SK-N-SH (cell line): Measurements from ENCODE around the gene IQGAP2. TPM values are rescaled to one million over a fixed set of nuclear protein-coding genes. Genes with fewer than 3 reads are reported as not detected.

Experiments used
- CTCF ChIA-PET: fragments of 300-600, 350-600 bp; formaldehyde crosslinking; extraction: SDS; loops from one replicate; lab custom pipeline; 2021; lab: Yijun Ruan, JAX
- POLR2A ChIA-PET: fragments of 350-600 bp; sonication (Branson Sonifier 250); formaldehyde crosslinking; extraction: SDS; loops from one replicate; lab custom pipeline; 2020; ENCODE audit warnings: antibody characterized with exemption, inconsistent platforms; lab: Yijun Ruan, JAX
- DNase-seq: peaks from one replicate; pipeline ENCODE4 v3.0.0; 2012
- H2AFZ ChIP-seq: fragments of 200-600 bp; sonication (generic); 2 replicates; pipeline ENCODE4 v1.8.1; 2016; ENCODE audit warnings: antibody characterized with exemption, mild to moderate bottlenecking, low read depth
- H3F3A ChIP-seq: fragments of 200-600 bp; sonication (generic); replicated peaks from 2 replicates; pipeline ENCODE3; 2016; ENCODE audit warnings: antibody characterized with exemption, mild to moderate bottlenecking; ENCODE audit not compliant: insufficient read depth
- H3K27ac ChIP-seq, 2 experiments: fragments of 200-500 bp in 1 of 2; fragments of 200-600 bp in 1 of 2; sonication (Bioruptor generic) in 1 of 2; sonication (generic), shearing (Covaris generic) in 1 of 2; 2 replicates each; pipeline versions ENCODE4 v1.5.1 to v1.6.1; 2014 to 2016; ENCODE audit warnings: low read depth in 2 of 2, inconsistent platforms in 1 of 2, low read length in 1 of 2, mild to moderate bottlenecking in 1 of 2, mixed read lengths in 1 of 2
- H3K27me3 ChIP-seq: fragments of 200-600 bp; sonication (generic), shearing (Covaris generic); 2 replicates; pipeline ENCODE4 v1.6.1; 2016; ENCODE audit warnings: mixed run types; ENCODE audit not compliant: insufficient read depth
- H3K36me3 ChIP-seq, 2 experiments: fragments of 200-500 bp in 1 of 2; fragments of 200-600 bp in 1 of 2; sonication (Bioruptor generic) in 1 of 2; sonication (generic) in 1 of 2; replicated peaks in 1 of 2; 2 replicates each; pipeline versions ENCODE3 to v1.5.1; 2014 to 2016; ENCODE audit warnings: low read length in 1 of 2, mild to moderate bottlenecking in 1 of 2; ENCODE audit not compliant: insufficient read depth in 2 of 2, control insufficient read depth in 1 of 2
- H3K4me1 ChIP-seq, 2 experiments: fragments of 200-500 bp in 1 of 2; fragments of 200-600 bp in 1 of 2; sonication (Bioruptor generic) in 1 of 2; sonication (generic), shearing (Covaris generic) in 1 of 2; 2 replicates each; pipeline versions ENCODE4 v1.5.1 to v1.6.1; 2014 to 2016; ENCODE audit warnings: low read depth in 1 of 2, low read length in 1 of 2, mixed run types in 1 of 2; ENCODE audit not compliant: insufficient read depth in 2 of 2, control insufficient read depth in 1 of 2
- H3K4me2 ChIP-seq: fragments of 200-600 bp; sonication (generic), shearing (Covaris generic); 2 replicates; pipeline ENCODE4 v1.6.1; 2017; ENCODE audit warnings: mixed run types
- H3K4me3 ChIP-seq, 2 experiments: fragments of 200-500 bp in 1 of 2; fragments of 200-600 bp in 1 of 2; sonication (Bioruptor generic) in 1 of 2; sonication (generic), shearing (Covaris generic) in 1 of 2; 2 replicates each; pipeline versions ENCODE4 v1.5.1 to v1.8.1; 2014 to 2016; ENCODE audit warnings: low read depth in 2 of 2, inconsistent platforms in 1 of 2, low read length in 1 of 2, mild to moderate bottlenecking in 1 of 2, mixed read lengths in 1 of 2, moderate library complexity in 1 of 2
- H3K79me2 ChIP-seq: fragments of 200-600 bp; sonication (generic); 2 replicates; pipeline ENCODE4 v1.8.1; 2017; ENCODE audit warnings: mild to moderate bottlenecking; ENCODE audit not compliant: insufficient read depth
- H3K9ac ChIP-seq: fragments of 200-600 bp; sonication (generic); 2 replicates; pipeline ENCODE4 v1.6.1; 2017; ENCODE audit warnings: mixed run types
- H3K9me2 ChIP-seq: fragments of 200-600 bp; sonication (generic); 2 replicates; pipeline ENCODE4 v1.6.1; 2017; ENCODE audit warnings: mixed run types
- H3K9me3 ChIP-seq: fragments of 200-600 bp; sonication (generic); 2 replicates; pipeline ENCODE4 v1.6.1; 2017; ENCODE audit warnings: mixed run types, mild to moderate bottlenecking, moderate library complexity
- H4K20me1 ChIP-seq: fragments of 200-600 bp; sonication (generic); 2 replicates; pipeline ENCODE4 v1.6.1; 2017; ENCODE audit warnings: mild to moderate bottlenecking, mixed run types; ENCODE audit not compliant: insufficient read depth
- CTCF ChIP-seq: fragments of 200-600 bp; sonication (generic); IDR thresholded peaks from 2 replicates; pipeline ENCODE4 v1.6.1; 2017; ENCODE audit warnings: antibody characterized with exemption, mild to moderate bottlenecking, moderate library complexity
- ELF1 ChIP-seq: IDR thresholded peaks from 2 replicates; pipeline ENCODE4 v1.4.0; 2012
- EZH2phosphoT487 ChIP-seq: fragments of 200-600 bp; sonication (generic); IDR thresholded peaks from 2 replicates; pipeline ENCODE4 v1.6.1; 2017; ENCODE audit warnings: low read depth, mixed run types, mild to moderate bottlenecking, antibody characterized with exemption, moderate library complexity, borderline replicate concordance
- FOXJ3 ChIP-seq: sonication (generic); formaldehyde crosslinking; IDR thresholded peaks from 2 replicates; pipeline ENCODE4 v1.5.1; 2020; ENCODE audit warnings: mild to moderate bottlenecking, missing genetic modification reagents
- GABPA ChIP-seq: IDR thresholded peaks from 2 replicates; pipeline ENCODE4 v1.4.0; 2012; ENCODE audit warnings: low read depth, mild to moderate bottlenecking
- JUND ChIP-seq: IDR thresholded peaks from 2 replicates; pipeline ENCODE4 v1.4.0; 2012
- MEF2A ChIP-seq: IDR thresholded peaks from 2 replicates; pipeline ENCODE4 v1.4.0; 2012; ENCODE audit warnings: low read depth, borderline replicate concordance
- MXI1 ChIP-seq: IDR thresholded peaks from 2 replicates; pipeline ENCODE4 v1.6.1; 2012; ENCODE audit warnings: mild to moderate bottlenecking, low read depth, low read length, improper control_type of control experiment
- PBX3 ChIP-seq: IDR thresholded peaks from 2 replicates; pipeline ENCODE4; 2012
- POLR2AphosphoS5 ChIP-seq: IDR thresholded peaks from 2 replicates; pipeline ENCODE4 v1.6.1; 2012; ENCODE audit warnings: low read depth, low read length
- RCOR1 ChIP-seq: fragments of 150-350 bp; IDR thresholded peaks from 2 replicates; pipeline ENCODE4 v1.6.1; 2017; ENCODE audit warnings: antibody characterized with exemption, low read length
- REST ChIP-seq: IDR thresholded peaks from 2 replicates; pipeline ENCODE4 v1.6.1; 2012; ENCODE audit warnings: mild to moderate bottlenecking, low read depth, low read length, moderate library complexity
- SMC3 ChIP-seq: IDR thresholded peaks from 2 replicates; pipeline ENCODE4 v1.6.1; 2012; ENCODE audit warnings: low read depth, low read length, improper control_type of control experiment
- TEAD4 ChIP-seq: IDR thresholded peaks from 2 replicates; pipeline ENCODE4 v1.4.0; 2012; ENCODE audit warnings: mild to moderate bottlenecking, borderline replicate concordance; ENCODE audit not compliant: insufficient read depth
- USF2 ChIP-seq: fragments of 150-350 bp; IDR thresholded peaks from 2 replicates; pipeline ENCODE4 v1.6.1; 2017; ENCODE audit warnings: antibody characterized with exemption, low read length, low read depth, borderline replicate concordance
- YY1 ChIP-seq: IDR thresholded peaks from 2 replicates; pipeline ENCODE4 v1.4.0; 2012; ENCODE audit warnings: low read depth, mild to moderate bottlenecking
- WGBS: methylation state at CpG from one replicate; pipeline ENCODE4 v1.1.6; 2017; ENCODE audit warnings: low lambda C conversion rate; 5-methylcytosine and 5-hydroxymethylcytosine counted together
- polyA plus RNA-seq, 3 experiments: library from polyadenylated mRNA; depleted of rRNA; stranded (reverse); fragments of >200 nt; gene quantifications; 2 replicates each; pipeline ENCODE4 v1.2.3, GENCODE V29; 2012

Gene IQGAP2
- polyA plus RNA-seq, 1 of the 3 experiments (the other 2 are of a cell fraction), result 2.1 TPM

GRCh38 chr5:76441101-76441500 is 38.0 kb downstream of the IQGAP2 start:
- no peak for DNase-seq
- WGBS, result 83% methylated on average over 6 of the region's 6 CpGs
- CTCF ChIA-PET, result no interaction called here

GRCh38 chr5:76441890-76442673 is 39.0 kb downstream of the IQGAP2 start:
- Histone ChIP-seq H4K20me1 (no peaks in the 10 kb centered on the region), H3K27ac (no peak overlapping the region), H3K4me1 (peaks cover 0 to 2% of the 10 kb centered on the region in 2 experiments; a peak in 1 of 4 replicates), H3K4me2 (no peak overlapping the region), H3K9ac (no peak overlapping the region), H3K36me3 (no peaks in the 10 kb centered on the region), H3K9me2 (no peaks in the 10 kb centered on the region), H2AFZ (no peak overlapping the region), H3K4me3 (no peak overlapping the region), H3F3A (no peaks in the 10 kb centered on the region), H3K9me3 (no peaks in the 10 kb centered on the region), H3K79me2 (no peaks in the 10 kb centered on the region), H3K27me3 (no peaks in the 10 kb centered on the region)
- CTCF ChIA-PET, result interaction anchor here (1.1 to 1.3 kb wide), 2 partner anchors 36 to 39 kb away, joined by 3 read pairs; partner anchors contain the start of gene IQGAP2
- no peak for DNase-seq
- 69% methylated on average over 6 of the region's 6 CpGs for WGBS
- TF ChIP-seq MEF2A (no peak), REST (no peak), YY1 (no peak), CTCF (no peak), FOXJ3 (CRISPR knock-in tag) (no peak)
- POLR2A ChIA-PET, result no interaction called here

More at GRCh38 chr5:76441101-76441500, 38.0 kb downstream of the IQGAP2 start:
- H4K20me1 ChIP-seq, result no peaks in the 10 kb centered on the region
- H3K4me1 ChIP-seq, result peaks cover 0 to 2% of the 10 kb centered on the region in 2 experiments; a peak in 1 of 4 replicates
- no peak overlapping the region for H3K9ac ChIP-seq
- H3K4me2 ChIP-seq, result no peak overlapping the region
- H3K4me3 ChIP-seq, result no peak overlapping the region
- no peaks in the 10 kb centered on the region for H3K36me3 ChIP-seq
- H3K9me3 ChIP-seq, result no peaks in the 10 kb centered on the region
- POLR2A ChIA-PET, result no interaction called here
- no peaks in the 10 kb centered on the region for H3K9me2 ChIP-seq
- H2AFZ ChIP-seq, result no peak overlapping the region
- TF ChIP-seq PBX3, result no peak
- no peak for TF ChIP-seq MXI1
- TF ChIP-seq GABPA, result no peak
- TF ChIP-seq JUND, result no peak
- TF ChIP-seq POLR2AphosphoS5, result no peak
- TF ChIP-seq SMC3, result no peak
- TF ChIP-seq ELF1, result no peak
- no peak for TF ChIP-seq TEAD4
- TF ChIP-seq RCOR1, result no peak
- no peak for TF ChIP-seq EZH2phosphoT487
- TF ChIP-seq USF2, result no peak
- H3K27ac ChIP-seq, result no peak overlapping the region
- H3K79me2 ChIP-seq, result no peaks in the 10 kb centered on the region
- no peaks in the 10 kb centered on the region for H3K27me3 ChIP-seq
- H3F3A ChIP-seq, result no peaks in the 10 kb centered on the region
